Endothelial cell of umbilical vein (primary cell): ENCODE data around the gene TRPC1. TPM values are rescaled to one million over a fixed set of nuclear protein-coding genes. Genes with fewer than 3 reads are reported as not detected.
A peak's percentile ranks its signal among the peaks of the same experiment; 100 is the strongest.

Experiments
- BruUV-seq: library from RNA; stranded (reverse); fragments of 400-500 nt; replicated peaks from 2 replicates; lab custom pipeline; 2021; lab: Mats Ljungman, UMichigan
- CTCF ChIA-PET: fragments of 300-600, 350-600 bp; sonication (Branson Sonifier 250); formaldehyde crosslinking; loops from one replicate; lab custom pipeline; 2021; ENCODE audit warnings: antibody characterized with exemption, inconsistent platforms; lab: Charles Lee
- POLR2A ChIA-PET: fragments of 300-600, 350-600 bp; sonication (Branson Sonifier 250); formaldehyde crosslinking; loops from one replicate; lab custom pipeline; 2021; ENCODE audit warnings: antibody characterized with exemption, inconsistent platforms; lab: Charles Lee
- DNase-seq: peaks from one replicate; pipeline ENCODE4 v3.0.0-alpha.2; 2011; ENCODE audit warnings: low read depth, low spot score
- FAIRE-seq: peaks from 2 replicates; lab custom pipeline; 2011; peaks lifted over from hg19 to GRCh38; lab: Jason Lieb, UNC
- H2AFZ ChIP-seq: 2 replicates; pipeline ENCODE4 v1.6.0; 2012; ENCODE audit warnings: low read depth, low read length, control low read depth, inconsistent platforms
- H3K27ac ChIP-seq: 2 replicates; pipeline ENCODE4 v1.5.1; 2011; ENCODE audit warnings: low read depth, mild to moderate bottlenecking, control low read depth, low read length, moderate library complexity; ENCODE audit not compliant: insufficient read depth
- H3K27me3 ChIP-seq, 2 experiments: 2 replicates each; pipeline versions ENCODE4 v1.6.0 to v1.6.1; 2011; ENCODE audit warnings: low read length in 2 of 2, mixed read lengths in 1 of 2; ENCODE audit not compliant: control insufficient read depth in 2 of 2, insufficient read depth in 2 of 2
- H3K36me3 ChIP-seq, 2 experiments: 2 replicates in 1 of 2; 3 replicates in 1 of 2; pipeline ENCODE4 v1.5.1; 2011; ENCODE audit warnings: low read length in 2 of 2, mild to moderate bottlenecking in 1 of 2, moderate library complexity in 1 of 2; ENCODE audit not compliant: control insufficient read depth in 2 of 2, insufficient read depth in 2 of 2; ENCODE audit errors: extremely low read depth in 1 of 2
- H3K4me1 ChIP-seq: 3 replicates; pipeline ENCODE4 v1.5.1; 2011; ENCODE audit warnings: mild to moderate bottlenecking, low read length; ENCODE audit not compliant: control insufficient read depth, insufficient read depth; ENCODE audit errors: extremely low read depth
- H3K4me2 ChIP-seq: 2 replicates; pipeline ENCODE4 v1.6.1; 2011; ENCODE audit warnings: low read length, control low read depth, mixed read lengths; ENCODE audit not compliant: insufficient read depth
- H3K4me3 ChIP-seq, 3 experiments: fragments of 200-600 bp in 1 of 3; sonication (generic), shearing (Covaris generic) in 1 of 3; replicated peaks in 1 of 3; 2 replicates each; pipeline ENCODE4 v1.5.1; 2011 to 2016; ENCODE audit warnings: control low read depth in 3 of 3, low read length in 3 of 3, mild to moderate bottlenecking in 2 of 3, inconsistent platforms in 1 of 3, low read depth in 1 of 3, moderate library complexity in 1 of 3; ENCODE audit not compliant: insufficient read depth in 1 of 3
- H3K79me2 ChIP-seq: 2 replicates; pipeline ENCODE4 v1.6.0; 2012; ENCODE audit warnings: low read length, inconsistent platforms; ENCODE audit not compliant: control insufficient read depth, insufficient read depth
- H3K9ac ChIP-seq: replicated peaks from 2 replicates; pipeline ENCODE3; 2011; ENCODE audit warnings: low read length, control low read depth; ENCODE audit not compliant: insufficient read depth; ENCODE audit errors: extremely low read depth
- H3K9me1 ChIP-seq: replicated peaks from 3 replicates; pipeline ENCODE4 v1.6.0; 2011; ENCODE audit warnings: mild to moderate bottlenecking, low read length; ENCODE audit not compliant: control insufficient read depth, insufficient read depth; ENCODE audit errors: extremely low read depth
- H3K9me3 ChIP-seq: replicated peaks from 2 replicates; pipeline ENCODE4 v1.5.1; 2012; ENCODE audit warnings: low read length, inconsistent platforms; ENCODE audit not compliant: control insufficient read depth, insufficient read depth
- H4K20me1 ChIP-seq: replicated peaks from 2 replicates; pipeline ENCODE3; 2011; ENCODE audit warnings: mild to moderate bottlenecking, low read length; ENCODE audit not compliant: control insufficient read depth, insufficient read depth; ENCODE audit errors: extremely low read depth
- CTCF ChIP-seq, 2 donors: IDR thresholded peaks; 1 replicate in 1 of 2; 2 replicates in 1 of 2; pipeline ENCODE4 v1.5.1; 2011; ENCODE audit warnings: low read length in 2 of 2, mild to moderate bottlenecking in 2 of 2, moderate library complexity in 2 of 2, control low read depth in 1 of 2, inconsistent platforms in 1 of 2, low read depth in 1 of 2; ENCODE audit not compliant: insufficient read depth in 1 of 2; ENCODE audit errors: extremely low read depth in 1 of 2
- EZH2 ChIP-seq: IDR thresholded peaks from 2 replicates; pipeline ENCODE4 v1.6.1; 2012; ENCODE audit warnings: borderline replicate concordance, low read depth, mild to moderate bottlenecking, moderate library complexity, low read length, inconsistent platforms; ENCODE audit not compliant: severe bottlenecking
- FOS ChIP-seq: IDR thresholded peaks from 2 replicates; pipeline ENCODE4 v1.6.1; 2011; ENCODE audit warnings: mild to moderate bottlenecking, low read length, moderate library complexity, borderline replicate concordance; ENCODE audit not compliant: insufficient read depth
- GATA2 ChIP-seq: IDR thresholded peaks from 2 replicates; pipeline ENCODE4 v1.7.0; 2011; ENCODE audit warnings: low read depth, mild to moderate bottlenecking, moderate library complexity, mixed read lengths, low read length; ENCODE audit not compliant: insufficient read length, insufficient read depth
- MYC ChIP-seq: IDR thresholded peaks from one replicate; pipeline ENCODE4 v1.6.1; 2011; ENCODE audit warnings: mild to moderate bottlenecking, low read depth, low read length
- POLR2A ChIP-seq: IDR thresholded peaks from 2 replicates; pipeline ENCODE4 v1.6.1; 2012; ENCODE audit warnings: low read depth, mild to moderate bottlenecking, control low read depth, low read length
- POLR2AphosphoS5 ChIP-seq: IDR thresholded peaks from 2 replicates; pipeline ENCODE4 v1.6.1; 2012; ENCODE audit warnings: low read depth, mild to moderate bottlenecking, control low read depth, low read length, moderate library complexity; ENCODE audit not compliant: insufficient read depth
- dilution Hi-C: fragments of 300-500 bp; cut with MboI; formaldehyde crosslinking; loops from one replicate; pipeline ENCODE4 v1.15.0; 2019; ENCODE audit warnings: low sequenced_read_pairs; ENCODE audit not compliant: extremely low pct_ligation_motif_present
- intact Hi-C: fragments of 100-400 bp; cut with micrococcal nuclease; formaldehyde crosslinking; loops from one replicate; pipeline ENCODE4 v1.10.0; 2022
- polyA plus RNA-seq, 4 experiments: library from polyadenylated mRNA; depleted of rRNA in 3 of 4; stranded (reverse) in 3 of 4; unstranded in 1 of 4; fragments of >200 nt; gene quantifications; 2 replicates each; pipeline versions ENCODE4 v1.2.1 to v1.2.3, GENCODE V29; 2011 to 2012; ENCODE audit warnings: missing spikeins in 1 of 4
- total RNA-seq: library from RNA; stranded (reverse); gene quantifications from 2 replicates; pipeline ENCODE4 v1.2.3, GENCODE V29; 2021
- TF ChIP-seq, protein P1 (sequence below): IDR thresholded peaks from 2 replicates; pipeline ENCODE4 v1.6.1; 2011; ENCODE audit not compliant: insufficient read depth, insufficient read length

The TRPC1 gene
- total and polyA plus RNA-seq, 2 donors (not counting 3 experiments of a cell fraction or from before 2014, with no cell fraction given), result 3.5 to 5.9 TPM

DNA sequence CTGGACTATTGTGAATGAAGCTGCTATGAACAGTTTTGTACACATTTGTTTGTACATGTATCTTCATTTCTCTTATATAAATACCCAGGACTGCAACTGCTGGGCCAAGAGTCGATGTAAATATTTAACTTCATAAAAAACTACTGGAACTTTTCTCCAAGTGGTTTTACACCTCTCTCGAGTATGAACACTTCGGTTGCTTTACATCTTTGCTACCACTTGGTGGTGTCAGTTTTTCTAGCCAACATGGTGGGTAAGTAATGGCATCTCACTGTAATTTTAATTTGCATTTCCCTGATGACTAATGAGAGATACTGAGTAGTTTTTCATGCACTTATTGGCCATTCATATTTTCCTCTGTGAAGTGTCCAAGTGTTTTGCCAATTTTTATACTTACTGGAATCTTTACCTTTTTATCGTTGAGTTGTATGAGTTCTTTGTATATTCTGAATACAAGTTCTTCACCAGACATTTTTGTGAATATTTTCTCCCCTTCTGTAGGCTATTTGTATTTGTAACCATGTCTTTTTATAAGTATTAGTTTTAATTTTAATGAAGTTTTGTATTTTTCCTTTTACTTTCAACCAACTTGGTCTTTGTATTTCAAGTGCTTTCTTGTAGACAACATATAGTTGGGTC lies 120.6 kb downstream of the TRPC1 start:
- no peak overlapping the region for H2AFZ ChIP-seq
- peaks cover 2 to 9% of the 10 kb centered on the region in 2 experiments for H3K27me3 ChIP-seq
- no peak for TF ChIP-seq GATA2
- TF ChIP-seq POLR2A, result no peak
- peak; percentile 25 to 49 for TF ChIP-seq CTCF (IDR thresholded peaks at IDR 0.05; ENCODE audit: extremely low read depth in 1 of 2, insufficient read depth in 1 of 2, low read depth in 1 of 2, low read length in 2 of 2)
- no peak for TF ChIP-seq FOS
- TF ChIP-seq, protein P1, sequence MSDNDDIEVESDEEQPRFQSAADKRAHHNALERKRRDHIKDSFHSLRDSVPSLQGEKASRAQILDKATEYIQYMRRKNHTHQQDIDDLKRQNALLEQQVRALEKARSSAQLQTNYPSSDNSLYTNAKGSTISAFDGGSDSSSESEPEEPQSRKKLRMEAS, result no peak
- no peak for TF ChIP-seq EZH2
- TF ChIP-seq MYC, result no peak
- no peak for TF ChIP-seq POLR2AphosphoS5
- H3K4me3 ChIP-seq, result no peak overlapping the region
- no peak overlapping the region for H3K27ac ChIP-seq
- no peaks in the 10 kb centered on the region for H3K9me1 ChIP-seq
- intact Hi-C loops (no loop called here), dilution Hi-C loops (no loop called here)
- no peaks in the 10 kb centered on the region for H3K9me3 ChIP-seq
- DNase-seq (peak; percentile 46), FAIRE-seq (peak; percentile 73)
- no peaks in the 10 kb centered on the region for H3K4me1 ChIP-seq
- no peaks in the 10 kb centered on the region for H3K36me3 ChIP-seq
- no peaks in the 10 kb centered on the region for H3K79me2 ChIP-seq
- no peak overlapping the region for H3K9ac ChIP-seq
- BruUV-seq, result no TSS peak
- no peaks in the 10 kb centered on the region for H4K20me1 ChIP-seq
- POLR2A ChIA-PET, result no interaction called here
- CTCF ChIA-PET, result interaction anchor here (0.6 to 3.6 kb wide), 12 partner anchors 9 to 150 kb away, joined by 3 to 32 read pairs (median 5); no protein-coding TSS in a partner anchor
- H3K4me2 ChIP-seq, result no peak overlapping the region
